22Rv1 (cell line): ENCODE measurements around the gene BPIFB1.

Experiments
- H3K27ac ChIP-seq: fragments of 450-650 bp; 2 replicates; pipeline ENCODE4 v1.5.1; 2017
- ZFX ChIP-seq: fragments of 450-650 bp; IDR thresholded peaks from 2 replicates; pipeline ENCODE4 v1.6.1; 2017; ENCODE audit warnings: antibody characterized with exemption, borderline replicate concordance
- TF ChIP-seq, protein P1 (sequence below): fragments of 450-650 bp; IDR thresholded peaks from 2 replicates; pipeline ENCODE4 v1.5.1; 2017; ENCODE audit warnings: mild to moderate bottlenecking

The BPIFB1 gene

GRCh38 chr20:33278700-33279099 lies 4.3 kb upstream of the BPIFB1 start:
- no peak for TF ChIP-seq ZFX
- TF ChIP-seq, protein P1, sequence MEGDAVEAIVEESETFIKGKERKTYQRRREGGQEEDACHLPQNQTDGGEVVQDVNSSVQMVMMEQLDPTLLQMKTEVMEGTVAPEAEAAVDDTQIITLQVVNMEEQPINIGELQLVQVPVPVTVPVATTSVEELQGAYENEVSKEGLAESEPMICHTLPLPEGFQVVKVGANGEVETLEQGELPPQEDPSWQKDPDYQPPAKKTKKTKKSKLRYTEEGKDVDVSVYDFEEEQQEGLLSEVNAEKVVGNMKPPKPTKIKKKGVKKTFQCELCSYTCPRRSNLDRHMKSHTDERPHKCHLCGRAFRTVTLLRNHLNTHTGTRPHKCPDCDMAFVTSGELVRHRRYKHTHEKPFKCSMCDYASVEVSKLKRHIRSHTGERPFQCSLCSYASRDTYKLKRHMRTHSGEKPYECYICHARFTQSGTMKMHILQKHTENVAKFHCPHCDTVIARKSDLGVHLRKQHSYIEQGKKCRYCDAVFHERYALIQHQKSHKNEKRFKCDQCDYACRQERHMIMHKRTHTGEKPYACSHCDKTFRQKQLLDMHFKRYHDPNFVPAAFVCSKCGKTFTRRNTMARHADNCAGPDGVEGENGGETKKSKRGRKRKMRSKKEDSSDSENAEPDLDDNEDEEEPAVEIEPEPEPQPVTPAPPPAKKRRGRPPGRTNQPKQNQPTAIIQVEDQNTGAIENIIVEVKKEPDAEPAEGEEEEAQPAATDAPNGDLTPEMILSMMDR, result no peak
- no peak overlapping the region for H3K27ac ChIP-seq

DNA sequence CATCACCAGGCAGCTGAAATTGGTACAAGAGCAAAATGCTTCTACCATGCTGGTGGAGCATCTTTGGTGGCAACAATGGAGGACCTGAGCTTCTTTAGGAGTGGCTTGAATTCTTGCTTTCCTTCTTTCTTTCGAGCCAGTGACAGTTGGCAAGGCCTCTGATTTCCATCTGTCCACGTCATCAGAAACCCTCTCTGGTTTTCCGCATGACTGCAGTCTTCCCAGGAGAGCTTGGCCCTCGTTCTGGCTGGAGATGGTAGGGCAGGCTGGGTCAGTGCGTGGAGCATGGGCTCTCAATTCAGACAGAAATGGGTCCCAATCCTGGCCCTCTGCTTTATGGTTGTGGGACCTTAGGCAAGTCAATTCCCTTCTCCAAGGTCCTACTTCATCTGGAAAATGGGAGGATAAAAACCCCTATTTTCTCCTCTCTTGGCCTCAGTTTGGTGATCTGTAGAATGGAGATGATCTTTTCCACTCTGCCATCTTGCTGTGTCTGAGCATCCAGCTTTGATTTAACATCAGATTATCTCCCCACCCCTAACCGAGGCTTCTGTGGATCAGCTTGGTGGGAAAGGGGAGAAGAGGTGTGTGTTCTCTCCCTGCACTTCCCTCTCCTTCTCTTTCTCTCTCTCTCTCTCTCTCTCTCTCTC lies 3.6 kb upstream of the BPIFB1 start:
- TF ChIP-seq ZFX, result no peak
- TF ChIP-seq, protein P1, result no peak
- H3K27ac ChIP-seq, result no peak overlapping the region

GRCh38 chr20:33280000-33280680 lies 2.9 kb upstream of the BPIFB1 start:
- TF ChIP-seq ZFX, result no peak
- TF ChIP-seq, protein P1, result no peak
- H3K27ac ChIP-seq, result no peak overlapping the region

DNA sequence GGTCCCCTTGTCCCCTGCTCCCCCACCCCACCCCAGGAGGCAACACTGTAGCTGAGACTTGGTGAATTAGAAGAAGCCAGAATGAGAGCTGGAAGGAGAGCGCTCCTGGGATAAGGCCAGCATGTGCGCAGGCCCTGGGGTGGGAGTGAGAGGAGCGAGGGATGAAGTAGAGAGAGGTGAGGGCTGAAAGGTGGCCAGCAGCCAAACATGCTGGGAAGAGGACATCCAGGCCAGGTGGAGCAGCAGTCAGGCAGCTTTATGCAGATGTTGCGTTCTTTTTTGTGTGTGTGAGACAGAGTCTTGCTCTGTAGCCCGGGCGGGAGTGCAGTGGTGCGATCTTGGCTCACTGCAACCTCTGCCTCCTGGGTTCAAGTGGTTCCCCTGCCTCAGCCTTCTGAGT lies 2.2 kb upstream of the BPIFB1 start:
- no peak overlapping the region for H3K27ac ChIP-seq
- TF ChIP-seq ZFX, result no peak
- TF ChIP-seq, protein P1, result no peak

DNA sequence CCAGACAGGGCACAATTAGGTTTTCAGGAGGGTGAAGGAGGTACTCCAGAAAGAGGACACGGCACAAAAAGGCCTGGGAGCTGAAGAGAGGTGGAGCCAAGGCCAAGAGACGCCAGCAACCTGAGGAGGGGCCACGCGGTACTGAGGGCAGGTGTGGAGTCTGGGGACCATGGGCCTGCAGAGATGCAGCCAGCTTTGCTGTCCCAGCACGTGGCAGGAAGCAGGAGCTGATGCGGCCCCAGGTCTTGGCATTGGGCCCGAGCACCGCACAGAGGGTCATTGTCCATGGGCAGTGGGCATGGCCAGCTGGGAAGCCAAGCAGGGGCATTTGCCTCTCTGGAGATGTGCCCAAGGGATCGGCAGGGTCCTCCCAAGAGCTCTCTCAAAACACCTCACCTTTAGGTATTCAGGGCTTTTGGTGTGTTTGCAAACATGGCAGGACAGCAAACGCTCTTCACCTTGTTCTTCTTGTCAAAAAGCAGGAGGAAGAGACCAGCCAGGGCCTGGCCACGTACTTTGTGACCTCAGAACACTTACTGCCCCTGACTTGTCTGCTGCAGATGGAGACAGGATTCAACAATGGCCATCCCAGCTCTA lies 1.4 kb upstream of the BPIFB1 start:
- no peak overlapping the region for H3K27ac ChIP-seq
- TF ChIP-seq, protein P1, result no peak
- no peak for TF ChIP-seq ZFX

- no peak for TF ChIP-seq ZFX
- TF ChIP-seq, protein P1, result no peak
- no peak overlapping the region for H3K27ac ChIP-seq
These were observed 649 bp upstream of the BPIFB1 start for GRCh38 chr20:33282196-33282934.
